ENCODE results near the gene IFITM1.
A peak's percentile ranks its signal among the peaks of the same experiment; 100 is the strongest.
"Not testable (repeated sequence)": the region's sequence is repeated elsewhere in the genome, so short reads cannot be mapped to it uniquely, and the experiment has no call there.

IFITM1 gene

DNA sequence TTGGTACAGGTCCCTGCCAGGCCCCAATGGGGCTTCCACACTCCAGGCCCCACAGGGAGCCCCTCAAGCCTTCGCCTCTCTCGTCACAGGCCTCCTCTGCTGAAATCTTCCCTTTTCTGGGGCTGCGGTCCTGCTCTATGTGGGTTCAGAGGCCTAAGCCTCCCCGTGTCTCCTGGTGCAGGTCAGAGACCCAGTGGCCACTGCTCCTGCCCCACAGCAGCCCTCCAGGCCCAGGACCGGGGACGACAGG is 12.7 kb downstream of the IFITM1 start:
- DNase-seq (ENCODE audit: low spot score): no peak

DNA sequence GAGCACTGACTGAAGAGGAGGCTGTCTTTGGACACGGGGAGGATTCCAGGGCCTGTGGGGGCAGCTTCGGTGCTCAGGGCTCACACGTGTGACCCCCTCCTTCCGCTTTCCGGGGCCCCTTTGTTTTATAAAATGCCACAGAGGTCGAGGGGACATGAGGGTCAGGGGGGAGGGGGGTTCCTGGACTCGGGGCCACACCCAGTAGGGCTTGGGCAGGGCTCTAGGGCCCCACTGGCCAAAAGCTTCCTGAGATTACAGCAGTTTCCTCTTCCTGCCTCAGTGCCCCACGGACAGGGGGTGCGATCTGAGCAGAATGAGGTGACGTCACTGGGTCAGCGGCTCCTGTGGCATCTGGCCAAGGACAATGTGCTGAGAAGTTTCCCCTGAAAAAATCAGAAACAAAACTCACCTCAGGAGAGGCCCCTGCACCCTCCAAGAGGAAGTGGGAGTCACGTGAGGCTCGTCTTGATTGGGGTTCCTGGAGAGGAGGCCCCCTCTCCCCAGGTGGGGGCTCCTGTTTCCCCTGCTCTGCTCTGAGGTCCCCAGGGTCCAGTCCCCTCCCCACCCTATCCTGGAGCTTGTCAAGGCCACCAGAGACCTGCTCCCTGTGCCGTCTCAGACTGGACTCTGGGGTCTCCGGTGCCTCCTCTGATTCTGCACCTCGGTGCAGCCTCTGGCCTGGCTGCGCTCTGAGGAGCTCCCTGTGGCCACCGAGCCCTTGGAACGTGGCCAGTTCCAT is 13.2 kb downstream of the IFITM1 start:
- peak; percentile 68 for DNase-seq (ENCODE audit: low spot score)

DNA sequence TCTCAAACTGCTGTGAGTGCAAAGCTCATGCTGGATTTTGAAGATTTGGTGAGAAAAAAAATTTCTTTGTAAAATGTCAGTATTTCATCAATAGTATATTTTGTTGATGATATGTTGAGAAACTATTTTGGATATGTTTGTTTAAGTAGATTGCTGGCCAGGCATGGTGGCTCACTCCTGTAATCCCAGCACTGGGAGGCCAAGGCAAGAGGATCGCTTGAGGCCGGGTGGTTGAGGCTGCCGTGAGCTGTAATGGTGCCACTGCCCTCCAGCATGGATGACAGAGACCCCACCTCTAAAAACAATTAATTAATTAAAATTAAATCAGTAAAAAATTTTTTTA is 13.7 kb downstream of the IFITM1 start:
- DNase-seq (ENCODE audit: low spot score): no peak

GRCh38 chr11:328012-328411 is 14.2 kb downstream of the IFITM1 start:
- no peak for DNase-seq (ENCODE audit: low spot score)

GRCh38 chr11:328516-329100 is 14.8 kb downstream of the IFITM1 start:
- not testable (repeated sequence) for DNase-seq (ENCODE audit: low spot score)

DNA sequence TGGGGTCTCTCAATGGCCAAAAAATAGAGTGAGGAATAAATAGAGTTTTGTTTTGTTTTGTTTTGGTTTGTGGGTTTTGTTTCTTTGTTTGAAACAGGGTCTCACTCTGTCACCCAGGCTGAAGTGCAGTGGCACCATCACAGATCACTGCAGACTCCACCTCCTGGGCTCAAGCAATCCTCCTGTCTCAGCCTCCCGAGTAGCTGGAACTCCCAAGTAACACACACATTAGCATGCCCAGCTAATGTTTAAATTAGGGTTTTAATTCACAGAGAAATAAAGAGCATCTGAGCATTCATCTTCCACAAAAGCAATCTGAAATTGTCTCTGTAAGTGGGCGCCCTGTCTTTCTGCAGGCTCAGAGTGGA is 16.0 kb downstream of the IFITM1 start:
- no peak for DNase-seq (ENCODE audit: low spot score)

DNA sequence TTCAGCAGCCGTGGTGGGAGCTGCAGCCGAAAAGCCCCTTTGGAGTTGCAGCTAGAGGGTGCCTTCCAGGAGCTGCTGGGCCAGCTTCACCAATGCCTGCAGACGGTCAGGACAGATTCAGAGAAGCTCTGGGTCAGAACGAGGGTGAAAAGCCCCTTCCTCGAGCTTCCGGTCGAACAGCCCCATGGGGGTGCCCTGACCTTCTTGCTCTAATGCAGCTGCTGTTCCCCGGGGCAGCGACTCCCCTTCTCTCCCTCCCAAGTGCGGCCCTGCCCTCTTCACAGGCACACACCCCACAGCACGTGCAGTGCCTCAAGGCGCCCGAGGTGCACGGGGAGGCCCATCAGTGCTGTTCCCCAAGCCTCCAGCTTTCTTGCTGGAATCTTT is 16.5 kb downstream of the IFITM1 start:
- DNase-seq (ENCODE audit: low spot score): no peak

DNA sequence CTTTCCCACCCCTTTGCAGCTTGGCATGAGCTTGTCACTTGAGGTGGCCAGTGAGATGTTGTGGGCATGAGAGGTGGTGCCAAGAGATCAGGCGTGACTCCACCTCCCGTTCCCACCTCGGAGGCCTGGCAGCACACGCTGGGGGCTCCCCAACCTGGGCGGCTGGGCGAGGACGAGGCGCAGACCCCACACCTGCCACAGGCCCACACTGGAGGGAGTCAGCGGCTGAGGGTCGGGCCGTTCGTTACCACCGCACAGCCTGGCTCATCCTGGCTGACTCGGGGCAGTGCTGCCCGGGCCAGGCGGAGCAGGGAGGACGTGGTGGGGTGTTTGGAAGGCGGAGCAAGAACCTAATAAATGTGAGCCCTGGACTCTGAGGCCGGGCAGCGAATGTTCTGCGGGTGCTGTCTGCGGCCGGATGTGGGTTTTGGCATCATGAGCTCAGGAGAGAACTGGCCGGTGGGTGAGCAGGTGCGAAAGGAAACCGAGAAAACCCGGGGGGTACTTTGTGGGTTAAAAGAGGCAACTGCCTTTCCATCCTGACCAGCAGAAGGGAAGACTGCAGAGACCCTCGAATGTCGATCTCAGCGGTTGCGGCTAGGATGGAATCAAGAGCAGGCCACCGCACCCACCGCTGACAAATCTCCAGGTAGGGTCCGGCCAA is 17.0 kb downstream of the IFITM1 start:
- DNase-seq (ENCODE audit: low spot score): no peak

GRCh38 chr11:331358-332060 is 17.7 kb downstream of the IFITM1 start:
- no peak for DNase-seq (ENCODE audit: low spot score)

DNA sequence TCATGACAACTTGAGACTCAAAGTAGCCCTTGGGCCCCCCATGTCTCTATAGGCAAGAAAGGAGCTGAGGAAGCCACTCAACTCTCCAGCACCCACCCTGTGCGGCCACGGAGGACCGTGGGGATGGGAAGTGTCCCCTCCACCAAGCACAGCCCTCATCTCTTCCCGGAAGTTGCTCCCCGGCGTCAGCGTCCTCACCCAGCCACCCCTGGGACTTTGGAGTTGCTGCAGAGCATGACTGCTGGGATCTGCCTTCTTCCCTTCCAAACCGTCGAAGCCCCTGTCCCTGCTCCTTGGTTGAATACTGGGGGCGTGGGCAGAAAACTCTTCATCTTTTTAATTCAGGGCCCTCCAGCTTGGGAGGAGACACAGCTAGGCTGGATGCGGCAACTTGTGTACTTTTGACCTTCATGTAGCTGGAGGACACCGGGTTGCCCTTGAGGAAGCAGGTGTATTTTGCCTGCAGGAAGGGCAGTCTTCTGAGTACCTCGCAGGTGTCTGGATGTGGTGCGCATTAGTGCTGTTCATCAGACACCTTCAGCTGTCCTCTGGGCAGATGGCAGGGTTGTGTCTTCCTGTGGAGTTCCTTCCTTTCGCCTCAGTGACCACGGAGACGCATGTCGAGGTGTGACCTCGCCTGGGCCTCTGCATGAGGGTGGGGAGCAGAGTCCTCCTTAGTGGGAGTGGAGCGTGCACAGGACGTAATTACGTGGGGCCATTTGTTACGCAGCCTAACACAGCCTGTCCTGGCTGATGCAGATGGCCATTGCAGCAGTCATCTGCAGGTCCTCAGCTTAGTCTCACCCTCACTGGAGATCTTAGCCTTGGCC is 19.0 kb downstream of the IFITM1 start:
- DNase-seq (ENCODE audit: low spot score): no peak

- DNase-seq (ENCODE audit: low spot score): not testable (repeated sequence)
Observed at GRCh38 chr11:333616-334263, 19.9 kb downstream of the IFITM1 start.

- no peak for DNase-seq (ENCODE audit: low spot score)
Observed at GRCh38 chr11:334264-334994, 20.6 kb downstream of the IFITM1 start.

DNA sequence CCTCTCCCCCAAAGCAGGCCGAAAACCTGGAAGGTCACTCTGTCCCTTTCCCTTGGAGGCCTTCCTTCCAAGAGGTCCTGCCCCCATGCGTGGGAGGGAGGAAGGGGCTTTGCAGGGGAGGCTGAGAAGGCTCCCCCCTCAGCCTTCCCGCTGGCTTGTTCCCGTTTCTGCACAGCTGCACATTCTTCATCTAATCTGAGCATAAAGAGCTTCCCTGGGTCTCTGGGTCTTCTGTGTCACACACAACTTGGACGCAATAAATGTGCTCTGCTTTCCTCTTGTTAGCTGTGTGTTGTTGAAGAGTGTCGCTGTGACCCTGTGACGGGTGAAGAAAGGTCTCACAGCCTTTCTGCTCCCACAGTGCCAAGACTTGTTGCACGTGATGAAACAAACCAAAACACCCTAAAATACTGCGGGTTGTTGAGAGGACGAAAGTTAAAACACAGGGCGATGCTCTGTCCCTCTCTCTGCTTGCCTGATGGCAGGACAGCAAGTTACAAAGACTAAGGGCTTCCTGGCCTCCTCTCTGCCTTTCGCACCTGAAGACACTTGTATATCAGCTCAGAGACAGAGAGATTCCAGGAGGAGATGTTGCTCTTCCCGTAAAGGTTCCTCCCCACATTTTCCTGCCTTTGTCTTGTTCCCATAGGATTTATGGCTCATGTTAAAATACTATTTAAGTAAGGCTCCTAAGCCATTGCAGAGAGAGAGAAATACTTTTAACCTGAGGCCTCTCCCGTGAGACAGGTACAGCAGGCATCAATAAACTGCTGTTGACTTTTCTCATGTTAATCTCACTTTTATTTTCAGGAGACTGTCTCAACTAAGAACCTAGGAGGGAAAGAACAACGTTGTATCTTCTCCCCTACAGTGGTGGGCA is 22.2 kb downstream of the IFITM1 start:
- DNase-seq (ENCODE audit: low spot score): no peak

DNA sequence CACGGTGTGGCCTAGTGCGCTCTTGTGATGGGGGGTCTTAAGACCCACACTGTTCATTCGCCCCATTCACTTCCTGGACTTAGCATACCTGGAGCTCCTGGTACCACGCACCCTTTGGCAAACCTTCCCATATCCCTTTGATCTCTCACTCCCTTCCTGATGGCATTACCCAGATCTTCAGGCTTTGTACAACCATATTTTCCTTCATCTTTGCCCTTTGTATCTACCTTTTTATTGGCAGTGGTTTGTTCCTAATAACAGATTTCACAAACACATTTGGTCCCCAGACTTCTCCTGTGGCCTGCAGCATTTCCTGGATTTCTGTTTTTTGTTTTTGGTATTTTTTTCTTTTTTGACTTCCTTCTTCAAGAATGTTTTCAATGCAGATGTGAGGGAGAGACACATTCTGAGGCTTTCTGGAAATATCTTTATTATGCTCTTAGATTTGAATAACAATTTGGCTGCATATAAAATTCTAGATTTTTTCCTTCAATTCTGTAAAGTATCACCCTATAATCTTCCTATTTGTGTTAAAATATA is 22.9 kb downstream of the IFITM1 start:
- DNase-seq (ENCODE audit: low spot score): no peak

- no peak for DNase-seq (ENCODE audit: low spot score)
Observed at GRCh38 chr11:337711-338110, 23.9 kb downstream of the IFITM1 start.

DNA sequence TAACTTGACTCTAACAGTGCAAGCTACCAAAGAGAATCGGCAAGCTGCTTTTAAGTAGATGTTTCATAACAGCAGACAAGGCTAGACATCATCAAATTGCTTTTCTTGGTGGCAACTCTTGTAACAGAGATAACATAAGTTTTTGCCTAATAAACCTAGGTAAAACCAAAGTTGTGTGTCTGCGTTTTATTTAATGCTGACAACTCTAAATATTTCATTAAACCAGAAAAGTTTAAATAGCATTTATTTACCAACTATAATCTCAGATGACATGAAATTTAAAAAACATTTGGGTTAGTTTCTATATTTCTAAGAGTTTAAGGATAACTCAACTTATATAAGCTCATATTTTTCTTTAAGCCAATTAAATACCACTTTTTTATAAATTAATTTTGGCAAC is 26.1 kb downstream of the IFITM1 start:
- DNase-seq (ENCODE audit: low spot score): no peak

DNA sequence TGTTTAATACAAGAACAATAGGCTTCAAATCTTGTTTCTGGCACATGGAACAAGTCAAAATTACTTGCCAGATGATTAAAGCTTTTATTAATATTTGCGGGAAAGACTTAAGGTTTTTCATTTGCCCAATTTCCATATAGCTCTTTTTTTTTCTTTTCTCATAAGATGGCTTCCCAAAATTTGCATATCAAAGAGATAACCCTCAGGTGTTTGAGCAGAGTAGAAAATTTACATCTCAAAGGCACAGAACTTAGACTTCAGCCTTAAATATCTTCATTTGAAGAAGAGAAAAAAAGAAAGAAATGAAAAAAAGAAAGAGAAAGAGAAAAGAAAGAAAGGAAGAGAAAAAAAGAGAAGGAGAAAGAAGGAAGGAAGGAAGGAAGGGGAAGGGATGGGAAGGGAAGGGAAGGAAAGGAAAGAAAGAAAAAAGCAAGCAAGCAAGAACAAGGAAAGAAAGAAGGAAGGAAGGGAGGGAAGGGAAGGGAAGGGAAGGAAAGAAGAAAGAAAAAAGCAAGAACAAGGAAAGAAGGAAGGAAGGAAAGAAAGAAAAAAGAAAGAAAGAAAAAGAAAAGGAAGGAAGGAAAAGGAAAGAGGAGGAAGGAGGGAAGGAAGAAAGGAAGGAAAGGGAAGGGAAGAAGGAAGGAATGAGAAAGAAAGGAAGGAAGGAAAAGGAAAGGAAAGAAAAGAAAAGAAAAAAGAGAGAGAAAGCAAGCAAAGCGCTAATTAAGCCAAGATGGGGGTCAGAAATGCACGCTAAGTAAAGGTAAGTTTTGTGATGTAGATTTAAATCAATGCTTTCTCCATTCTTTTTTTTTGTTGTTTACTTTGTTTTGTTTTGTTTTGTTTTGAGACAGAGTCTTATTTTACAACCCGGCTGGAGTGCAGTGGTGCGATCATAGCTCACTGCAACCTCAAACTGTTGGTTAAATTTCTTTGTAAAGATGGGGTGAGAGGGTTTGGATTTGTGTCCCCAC is 27.0 kb downstream of the IFITM1 start:
- no peak for DNase-seq (ENCODE audit: low spot score)

GRCh38 chr11:342328-342727 is 28.5 kb downstream of the IFITM1 start:
- no peak for DNase-seq (ENCODE audit: low spot score)
